WTC11 (cell line): Measurements from ENCODE around the gene ORM2. TPM values are rescaled to one million over a fixed set of nuclear protein-coding genes. Genes with fewer than 3 reads are reported as not detected.

ENCODE experiments used
- ATAC-seq: fragments of 200-7000 bp; cut with Tn5 transposase; 2 replicates; pipeline ENCODE4 v1.10.0; 2021; ENCODE audit warnings: mild to moderate bottlenecking, moderate library complexity
- CTCF ChIA-PET: fragments of 300-600 bp; sonication (Branson Sonifier 250); formaldehyde crosslinking; loops from one replicate; lab custom pipeline; 2021; ENCODE audit warnings: antibody characterized with exemption; lab: Charles Lee
- POLR2A ChIA-PET: fragments of 350-600 bp; sonication (Branson Sonifier 250); formaldehyde crosslinking; loops from one replicate; lab custom pipeline; 2021; ENCODE audit warnings: antibody characterized with exemption; lab: Charles Lee
- DNase-seq: peaks from one replicate; pipeline ENCODE4 v3.0.0; 2021; ENCODE audit warnings: low spot score
- H3K27ac Mint-ChIP-seq: 2 replicates; pipeline ENCODE4 v1.8.0; 2021; ENCODE audit warnings: mixed read lengths
- H3K27me3 Mint-ChIP-seq: 2 replicates; pipeline ENCODE4 v1.8.0; 2021; ENCODE audit warnings: low read depth, mild to moderate bottlenecking, moderate library complexity, mixed read lengths
- H3K36me3 Mint-ChIP-seq: 2 replicates; pipeline ENCODE4 v1.8.0; 2021; ENCODE audit warnings: mixed read lengths
- H3K4me1 Mint-ChIP-seq: 2 replicates; pipeline ENCODE4 v1.8.0; 2022; ENCODE audit warnings: mixed read lengths
- H3K4me3 Mint-ChIP-seq: 2 replicates; pipeline ENCODE4 v1.8.0; 2021; ENCODE audit warnings: mild to moderate bottlenecking, moderate library complexity, mixed read lengths
- H3K9me3 Mint-ChIP-seq: 2 replicates; pipeline ENCODE4 v1.8.0; 2021; ENCODE audit warnings: mixed read lengths
- CBFB ChIP-seq: sonication (generic); formaldehyde crosslinking; IDR thresholded peaks from 2 replicates; pipeline ENCODE4 v1.8.1; 2022; ENCODE audit warnings: mild to moderate bottlenecking, low read depth, missing genetic modification reagents
- ESRRA ChIP-seq: sonication (generic); formaldehyde crosslinking; IDR thresholded peaks from 2 replicates; pipeline ENCODE4 v1.8.1; 2022; ENCODE audit warnings: mild to moderate bottlenecking, missing genetic modification reagents, borderline replicate concordance
- FOXK1 ChIP-seq: sonication (generic); formaldehyde crosslinking; IDR thresholded peaks from 2 replicates; pipeline ENCODE4 v1.8.0; 2022; ENCODE audit warnings: mild to moderate bottlenecking, moderate library complexity, missing genetic modification reagents
- FOXP1 ChIP-seq: sonication (generic); formaldehyde crosslinking; IDR thresholded peaks from 2 replicates; pipeline ENCODE4 v1.8.0; 2022; ENCODE audit warnings: missing genetic modification reagents, mild to moderate bottlenecking, moderate library complexity, borderline replicate concordance
- GTF2I ChIP-seq: fragments of 250-450 bp; sonication (Bioruptor Pico); conservative IDR thresholded peaks from 2 replicates; pipeline ENCODE4 v1.4.0; 2021; ENCODE audit warnings: mild to moderate bottlenecking
- IRF2 ChIP-seq: sonication (generic); formaldehyde crosslinking; IDR thresholded peaks from 2 replicates; pipeline ENCODE4 v1.8.0; 2022; ENCODE audit warnings: low read depth, missing genetic modification reagents, borderline replicate concordance
- MXD4 ChIP-seq: fragments of 250-450 bp; sonication (Bioruptor Pico); IDR thresholded peaks from 2 replicates; pipeline ENCODE4 v1.8.0; 2021; ENCODE audit warnings: mild to moderate bottlenecking, moderate library complexity, borderline replicate concordance
- NFATC4 ChIP-seq: fragments of 250-450 bp; sonication (Bioruptor Pico); IDR thresholded peaks from 2 replicates; pipeline ENCODE4 v1.9.0; 2021; ENCODE audit warnings: mild to moderate bottlenecking
- NR1H2 ChIP-seq: sonication (generic); formaldehyde crosslinking; IDR thresholded peaks from 2 replicates; pipeline ENCODE4 v1.9.0; 2021; ENCODE audit warnings: mild to moderate bottlenecking, moderate library complexity, missing genetic modification reagents
- PRRX2 ChIP-seq: fragments of 250-450 bp; sonication (Bioruptor Pico); IDR thresholded peaks from 2 replicates; pipeline ENCODE4 v1.8.0; 2021; ENCODE audit warnings: mild to moderate bottlenecking
- TCF7 ChIP-seq: sonication (generic); formaldehyde crosslinking; IDR thresholded peaks from 2 replicates; pipeline ENCODE4 v1.8.0; 2022; ENCODE audit warnings: mild to moderate bottlenecking, low read depth, missing genetic modification reagents, moderate library complexity
- TEAD4 ChIP-seq: sonication (generic); formaldehyde crosslinking; IDR thresholded peaks from 2 replicates; pipeline ENCODE4 v1.8.0; 2022; ENCODE audit warnings: mild to moderate bottlenecking, missing genetic modification reagents
- ZBTB43 ChIP-seq: sonication (generic); formaldehyde crosslinking; IDR thresholded peaks from 2 replicates; pipeline ENCODE4 v1.8.1; 2023; ENCODE audit warnings: mild to moderate bottlenecking, missing genetic modification reagents
- ZMAT4 ChIP-seq: fragments of 250-450 bp; sonication (Bioruptor Pico); IDR thresholded peaks from 2 replicates; pipeline ENCODE4 v1.9.0; 2021; ENCODE audit warnings: mild to moderate bottlenecking
- ZNF281 ChIP-seq: sonication (generic); formaldehyde crosslinking; IDR thresholded peaks from 2 replicates; pipeline ENCODE4 v1.8.0; 2023; ENCODE audit warnings: mild to moderate bottlenecking, missing genetic modification reagents
- ZNF317 ChIP-seq: sonication (generic); formaldehyde crosslinking; IDR thresholded peaks from 2 replicates; pipeline ENCODE4 v1.8.1; 2023; ENCODE audit warnings: low read depth, mild to moderate bottlenecking, moderate library complexity, missing genetic modification reagents, borderline replicate concordance
- ZNF423 ChIP-seq: fragments of 250-450 bp; sonication (Bioruptor Pico); IDR thresholded peaks from 2 replicates; pipeline ENCODE4 v2.1.2; 2022; ENCODE audit warnings: mild to moderate bottlenecking, moderate library complexity
- ZNF532 ChIP-seq: fragments of 250-450 bp; sonication (Bioruptor Pico); IDR thresholded peaks from 2 replicates; pipeline ENCODE4 v1.9.0; 2021; ENCODE audit warnings: mild to moderate bottlenecking, borderline replicate concordance
- total RNA-seq: library from RNA; stranded (reverse); gene quantifications from 3 replicates; pipeline ENCODE4 v1.2.3, GENCODE V29; 2021

The ORM2 gene
- total RNA-seq, 1 experiment from 2014 or later, result 1.6 TPM

GRCh38 chr9:114287763-114288192 lies 41.9 kb upstream of the ORM2 start:
- ATAC-seq (peak; percentile 8; the same call in 1 of the 2 replicates), DNase-seq (no peak)
- H3K27ac Mint-ChIP-seq, result peak overlapping the region; percentile 68; the same call in 1 of the 2 replicates
- POLR2A ChIA-PET, result no interaction called here
- CTCF ChIA-PET, result interaction anchor here (0.7 to 9.0 kb wide), 9 partner anchors 24 to 204 kb away, joined by 3 to 232 read pairs (median 5); partner anchors contain the start of genes COL27A1 and KIF12
- H3K4me3 Mint-ChIP-seq, result no peak overlapping the region
- H3K36me3 Mint-ChIP-seq, result peaks cover 20% of the 10 kb centered on the region
- H3K9me3 Mint-ChIP-seq, result no peaks in the 10 kb centered on the region
- H3K4me1 Mint-ChIP-seq, result peaks cover 7% of the 10 kb centered on the region
- TF ChIP-seq TEAD4 (no peak), PRRX2 (CRISPR knock-in tag) (no peak), ZNF423 (no peak), IRF2 (CRISPR knock-in tag) (no peak), ZBTB43 (no peak), CBFB (CRISPR knock-in tag) (no peak), ZNF281 (CRISPR knock-in tag) (no peak), FOXP1 (CRISPR knock-in tag) (no peak), NFATC4 (CRISPR knock-in tag) (no peak), FOXK1 (CRISPR knock-in tag) (no peak), ESRRA (CRISPR knock-in tag) (no peak), NR1H2 (CRISPR knock-in tag) (no peak), TCF7 (no peak), ZMAT4 (CRISPR knock-in tag) (no peak), ZNF317 (CRISPR knock-in tag) (no peak)
- no peaks in the 10 kb centered on the region for H3K27me3 Mint-ChIP-seq

- H3K4me1 Mint-ChIP-seq, result peaks cover 7% of the 10 kb centered on the region
- H3K27ac Mint-ChIP-seq, result peak overlapping the region; percentile 68; the same call in 1 of the 2 replicates
- DNase-seq (peak; percentile 43), ATAC-seq (peak; percentile 53)
- POLR2A ChIA-PET, result no interaction called here
- H3K9me3 Mint-ChIP-seq, result peaks cover 4% of the 10 kb centered on the region; the same call in 1 of the 2 replicates
- H3K27me3 Mint-ChIP-seq, result no peaks in the 10 kb centered on the region
- H3K4me3 Mint-ChIP-seq, result no peak overlapping the region
- CTCF ChIA-PET, result interaction anchor here (0.7 to 9.0 kb wide), 11 partner anchors 24 to 630 kb away, joined by 3 to 232 read pairs (median 5); partner anchors contain the start of genes COL27A1 and KIF12
- TF ChIP-seq MXD4 (CRISPR knock-in tag), result no peak
- no peak for TF ChIP-seq GTF2I (CRISPR knock-in tag)
- TF ChIP-seq ZNF532 (CRISPR knock-in tag), result no peak
- 0 out of 2 replicates have a peak, but pooled peaks have one; percentile 48 for TF ChIP-seq FOXP1 (CRISPR knock-in tag)
- peaks cover 26% of the 10 kb centered on the region for H3K36me3 Mint-ChIP-seq
Observed at GRCh38 chr9:114288193-114289091, 41.2 kb upstream of the ORM2 start.
